GM21529 (cell line): ENCODE data around the gene FAM229A.
"Not testable (repeated sequence)": the region's sequence is repeated elsewhere in the genome, so short reads cannot be mapped to it uniquely, and the experiment has no call there.

ENCODE experiments used
- ATAC-seq: cut with Tn5 transposase; IDR thresholded peaks from one replicate; pipeline ENCODE4 v1.9.1; 2021; ENCODE audit not compliant: unreplicated experiment

FAM229A gene

GRCh38 chr1:32377541-32378220, 15.4 kb upstream of the FAM229A start:
- no peak for ATAC-seq

- ATAC-seq = no peak
These were observed 13.9 kb upstream of the FAM229A start for GRCh38 chr1:32376199-32376598.

GRCh38 chr1:32373996-32374592, 11.8 kb upstream of the FAM229A start:
- no peak for ATAC-seq

- ATAC-seq = no peak
These were observed 10.0 kb upstream of the FAM229A start for GRCh38 chr1:32372149-32372756.

- ATAC-seq = no peak
These were observed 5.8 kb upstream of the FAM229A start for GRCh38 chr1:32367912-32368635.

- ATAC-seq = no peak
These were observed 3.2 kb upstream of the FAM229A start for GRCh38 chr1:32365445-32365844.

GRCh38 chr1:32364836-32365235, 2.6 kb upstream of the FAM229A start:
- ATAC-seq = no peak

- ATAC-seq = no peak
These were observed 1.4 kb upstream of the FAM229A start for GRCh38 chr1:32363713-32364112.

- no peak for ATAC-seq
These were observed 411 bp downstream of the FAM229A start for GRCh38 chr1:32361674-32362473.

GRCh38 chr1:32361308-32361673, 994 bp downstream of the FAM229A start:
- ATAC-seq = no peak

GRCh38 chr1:32358435-32358834, 3.9 kb downstream of the FAM229A start:
- no peak for ATAC-seq

- no peak for ATAC-seq
These were observed 4.7 kb downstream of the FAM229A start for GRCh38 chr1:32357614-32358013.

- no peak for ATAC-seq
These were observed 5.8 kb downstream of the FAM229A start for GRCh38 chr1:32356478-32356877.

- ATAC-seq = not testable (repeated sequence)
These were observed 6.5 kb downstream of the FAM229A start for GRCh38 chr1:32355778-32356177.

GRCh38 chr1:32353886-32354570, 8.3 kb downstream of the FAM229A start:
- no peak for ATAC-seq

- no peak for ATAC-seq
These were observed 8.9 kb downstream of the FAM229A start for GRCh38 chr1:32353431-32353830.

GRCh38 chr1:32352831-32353383, 9.4 kb downstream of the FAM229A start:
- no peak for ATAC-seq

- ATAC-seq = no peak
These were observed 10.0 kb downstream of the FAM229A start for GRCh38 chr1:32352239-32352745.

GRCh38 chr1:32351399-32352238, 10.7 kb downstream of the FAM229A start:
- ATAC-seq = peak; percentile 79
